ENCODE data around the gene ATP7B. TPM values are rescaled to one million over a fixed set of nuclear protein-coding genes. Genes with fewer than 3 reads are reported as not detected.
A peak's percentile ranks its signal among the peaks of the same experiment; 100 is the strongest.
"Not testable (repeated sequence)": the region's sequence is repeated elsewhere in the genome, so short reads cannot be mapped to it uniquely, and the experiment has no call there.

The ATP7B gene
- total RNA-seq, 1 experiment from 2014 or later = 6.9 TPM

DNA sequence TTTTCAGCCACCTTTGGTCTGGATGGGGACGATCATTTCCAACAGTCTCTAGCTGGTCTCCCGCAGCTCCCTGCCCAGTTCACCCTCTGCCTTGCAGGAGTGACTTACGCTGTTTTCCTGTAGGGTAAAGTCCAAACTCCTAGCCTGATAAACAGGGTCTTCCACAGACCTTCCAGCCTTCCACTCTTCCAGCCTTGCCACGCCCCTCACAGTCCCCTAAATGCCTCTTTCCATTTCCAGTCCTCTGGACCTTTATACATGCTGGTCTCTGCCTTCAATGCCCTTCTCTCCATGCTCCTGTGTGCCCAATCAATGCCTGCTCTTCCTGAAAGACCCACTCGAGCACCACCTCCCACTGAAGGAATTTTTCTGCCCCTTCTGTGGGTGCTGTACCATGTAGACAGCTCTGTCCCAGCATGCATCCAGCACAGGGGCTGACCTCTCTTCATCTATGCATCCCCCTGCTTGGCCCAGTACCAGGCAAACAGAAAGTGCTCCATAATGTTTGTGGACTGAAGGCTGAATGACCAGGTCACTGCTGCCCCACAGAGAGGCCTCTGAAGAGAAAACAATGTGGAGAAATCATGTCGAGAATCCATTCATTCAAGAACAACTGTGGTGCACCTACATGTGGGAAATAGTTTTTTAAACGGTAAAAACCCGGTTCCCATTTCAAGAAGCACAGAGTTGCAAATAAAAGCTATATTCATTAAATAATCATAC is 4.6 kb downstream of the ATP7B start:
- DNase-seq (ENCODE audit: low spot score) = no peak

DNA sequence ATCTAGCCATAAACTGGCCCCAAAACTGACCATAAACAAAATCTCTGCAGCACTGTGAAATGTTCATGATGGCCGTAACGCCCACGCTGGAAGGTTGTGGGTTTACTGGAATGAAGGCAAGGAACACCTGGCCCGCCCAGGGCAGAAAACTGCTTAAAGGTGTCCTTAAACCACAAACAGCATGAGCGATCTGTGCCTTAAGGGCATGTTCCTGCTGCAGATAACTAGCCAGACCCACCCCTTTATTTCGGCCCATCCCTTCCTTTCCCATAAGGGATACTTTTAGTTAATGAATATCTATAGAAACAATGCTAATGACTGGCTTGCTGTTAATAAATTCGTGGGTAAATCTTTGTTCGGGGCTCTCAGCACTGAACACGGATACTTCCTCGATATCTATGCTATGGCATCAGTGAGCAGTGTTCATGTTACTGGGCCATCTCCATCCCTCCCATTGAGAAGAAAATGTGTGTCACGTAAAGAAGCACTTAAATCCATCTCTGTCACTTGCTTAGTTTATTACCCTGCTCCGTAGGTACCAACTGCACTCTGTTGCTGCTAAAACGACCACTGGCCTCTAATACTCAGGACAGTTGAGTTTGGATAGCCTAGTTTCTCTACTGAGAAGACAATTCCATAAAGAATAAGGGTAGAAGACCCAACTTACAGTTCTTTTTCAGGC is 5.3 kb downstream of the ATP7B start:
- DNase-seq (ENCODE audit: low spot score) = no peak

- no peak for DNase-seq (ENCODE audit: low spot score)
Measured at GRCh38 chr13:52004511-52005170, 6.6 kb downstream of the ATP7B start.

DNA sequence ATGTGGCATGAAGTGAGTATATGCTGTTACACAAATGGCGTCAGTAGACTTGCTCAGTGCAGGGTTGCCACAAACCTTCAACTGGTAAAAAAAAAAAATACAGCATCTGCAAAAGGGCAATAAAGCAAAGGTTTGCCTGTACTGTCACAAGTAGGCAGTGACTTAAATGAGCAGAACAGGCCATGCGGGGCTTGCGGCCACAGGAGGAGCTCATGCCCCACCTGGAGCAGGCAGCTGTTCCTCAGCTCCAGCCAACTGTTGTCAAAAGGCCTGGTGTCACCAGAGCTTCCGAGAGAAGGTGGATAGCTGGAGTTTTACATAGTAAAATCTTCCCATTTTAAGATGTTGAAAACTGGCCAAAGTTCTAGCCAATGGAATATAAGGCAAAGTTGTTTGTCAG is 7.7 kb downstream of the ATP7B start:
- no peak for DNase-seq (ENCODE audit: low spot score)

GRCh38 chr13:52002361-52002760 is 8.9 kb downstream of the ATP7B start:
- no peak for DNase-seq (ENCODE audit: low spot score)

DNA sequence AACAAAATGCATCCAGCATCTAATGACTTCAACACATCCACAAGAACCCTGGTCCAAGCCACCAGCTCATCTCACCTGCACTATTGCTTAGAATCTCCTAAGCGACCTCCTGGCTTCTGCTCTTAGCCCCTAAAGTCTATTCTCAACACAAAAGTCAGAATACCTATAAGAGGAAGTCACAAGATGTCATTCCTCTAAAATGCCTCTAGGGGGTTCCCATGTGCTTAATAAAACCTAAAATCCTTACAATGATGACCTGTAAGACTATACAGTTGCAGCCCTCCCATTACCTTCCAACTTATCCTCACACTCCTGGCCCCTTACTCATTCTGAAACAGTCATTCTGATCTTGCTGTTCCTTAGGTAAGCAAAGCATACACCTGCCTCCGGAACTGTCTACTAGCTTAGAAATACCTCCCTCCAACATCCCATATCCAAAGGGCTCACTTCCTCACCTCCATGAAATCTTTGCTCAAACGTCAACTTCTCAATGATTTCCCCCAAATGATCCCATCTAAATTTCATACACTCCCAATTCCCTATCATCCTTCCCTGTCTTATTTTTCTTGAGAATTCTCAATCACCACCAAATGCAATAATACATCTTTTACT is 10.0 kb downstream of the ATP7B start:
- DNase-seq (ENCODE audit: low spot score) = peak; percentile 65

- DNase-seq (ENCODE audit: low spot score) = no peak
Measured at GRCh38 chr13:51999921-52000320, 11.3 kb downstream of the ATP7B start.

GRCh38 chr13:51999510-51999911 is 11.7 kb downstream of the ATP7B start:
- DNase-seq (ENCODE audit: low spot score) = no peak

- DNase-seq (ENCODE audit: low spot score) = no peak
Measured at GRCh38 chr13:51998723-51999509, 12.3 kb downstream of the ATP7B start.

DNA sequence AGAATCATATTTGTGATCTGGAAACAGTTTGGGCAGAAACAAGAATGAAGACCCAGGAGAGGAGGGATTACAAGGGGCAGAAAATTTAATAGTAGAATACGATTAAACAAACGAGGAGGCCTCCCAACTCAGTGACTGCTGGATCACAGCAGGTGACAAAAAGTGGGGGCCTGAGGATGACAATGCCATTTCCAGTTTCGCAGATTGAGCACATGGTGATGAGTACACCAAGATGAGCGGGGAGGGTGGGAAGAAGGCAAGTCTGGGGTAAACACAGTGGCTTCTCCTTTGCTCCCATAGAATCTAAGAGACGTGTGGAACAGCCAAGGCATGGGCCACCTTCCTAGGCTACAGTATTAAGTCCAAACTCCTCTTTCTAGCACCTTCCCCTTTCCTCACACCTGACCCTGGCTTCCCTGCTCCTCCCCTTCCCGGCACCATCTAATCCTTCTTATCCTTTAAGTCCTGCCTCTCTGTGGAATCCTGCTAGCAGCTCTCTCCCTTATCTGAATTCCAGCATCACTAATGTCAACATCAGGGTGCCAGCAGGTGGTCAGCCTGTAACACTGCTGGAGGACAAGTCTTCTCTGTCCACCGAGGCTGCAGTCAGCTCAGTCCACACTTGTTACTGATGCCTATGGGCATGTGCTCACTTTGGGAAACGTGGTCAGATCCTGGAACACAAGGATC is 13.5 kb downstream of the ATP7B start:
- peak; percentile 67 for DNase-seq (ENCODE audit: low spot score)

DNA sequence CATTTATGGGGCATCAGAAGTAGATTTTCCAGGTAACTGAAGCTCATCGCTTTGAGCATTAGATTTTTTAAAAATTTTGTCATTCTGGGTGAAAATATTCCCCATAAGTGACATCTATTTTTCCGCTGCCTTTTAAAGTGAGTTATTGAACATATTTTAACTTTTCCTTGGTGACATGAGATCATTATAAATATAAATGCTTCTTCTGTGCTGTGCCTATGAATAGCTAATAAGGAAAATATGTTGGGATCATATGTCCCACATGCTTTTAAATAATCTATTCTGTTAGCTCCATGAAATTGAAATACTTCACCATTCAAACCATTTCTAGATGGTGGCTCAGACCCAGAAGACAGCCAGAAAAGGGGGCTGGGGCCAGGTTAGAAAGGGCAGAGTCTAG is 14.1 kb downstream of the ATP7B start:
- no peak for DNase-seq (ENCODE audit: low spot score)

GRCh38 chr13:51996641-51997040 is 14.6 kb downstream of the ATP7B start:
- no peak for DNase-seq (ENCODE audit: low spot score)

DNA sequence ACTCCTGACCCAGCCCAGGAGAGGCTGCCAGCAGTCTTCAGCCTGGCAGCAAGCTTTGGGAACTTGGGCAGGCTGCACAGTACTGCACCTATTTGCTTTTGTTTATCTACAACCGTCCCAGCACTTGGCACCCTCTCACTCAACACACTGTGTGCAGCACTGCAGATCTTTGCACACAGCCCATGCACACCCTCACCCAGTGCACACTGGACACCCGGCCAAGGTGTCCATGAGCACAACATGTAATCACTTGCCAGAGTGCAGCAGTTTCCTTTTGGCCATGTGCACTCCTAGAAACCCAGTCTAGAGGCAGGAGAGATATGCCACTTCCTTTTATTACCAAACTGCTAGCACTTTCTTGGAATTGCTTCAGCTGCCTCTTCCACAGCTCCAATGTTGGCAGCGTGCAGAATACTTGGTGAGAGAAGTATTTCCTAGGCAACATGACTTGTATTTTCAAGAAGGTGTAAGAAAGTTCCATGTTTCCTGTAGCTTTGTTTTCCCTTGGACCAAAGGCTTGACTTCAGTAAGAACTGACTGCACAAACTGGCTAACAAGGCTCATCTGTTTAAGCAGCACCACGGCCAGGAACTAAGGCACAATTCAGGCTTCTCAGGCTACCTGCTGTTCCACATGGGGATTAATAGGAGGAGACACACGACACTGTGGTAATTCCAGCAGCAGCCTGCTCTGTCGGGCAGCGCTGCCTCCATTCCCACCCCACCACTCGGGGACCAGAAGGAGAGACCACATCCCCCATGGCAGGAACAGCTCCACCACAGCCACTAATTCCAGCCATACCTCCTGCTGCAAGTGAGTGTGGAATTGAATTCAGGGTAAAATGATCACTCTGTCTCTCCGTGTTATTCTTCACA is 15.3 kb downstream of the ATP7B start:
- no peak for DNase-seq (ENCODE audit: low spot score)

DNA sequence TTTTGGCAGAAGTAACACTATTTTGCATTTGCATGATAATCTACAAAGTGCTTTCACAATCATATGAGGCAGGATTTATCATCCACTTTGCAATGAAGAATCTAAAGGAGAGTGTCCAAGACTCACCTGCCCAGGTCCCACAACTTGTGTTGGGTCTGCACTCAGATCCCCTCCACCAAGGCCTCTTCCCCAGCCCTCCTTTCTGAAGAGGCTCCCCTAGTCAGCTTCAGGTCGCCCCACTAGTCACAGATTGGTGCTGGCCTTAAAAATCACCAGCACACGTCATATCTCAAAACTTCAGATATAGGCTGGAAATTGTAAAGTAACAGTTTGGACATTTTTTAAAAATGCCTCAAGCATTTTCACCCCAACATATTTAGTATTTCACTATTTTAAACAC is 17.5 kb downstream of the ATP7B start:
- DNase-seq (ENCODE audit: low spot score) = no peak

DNA sequence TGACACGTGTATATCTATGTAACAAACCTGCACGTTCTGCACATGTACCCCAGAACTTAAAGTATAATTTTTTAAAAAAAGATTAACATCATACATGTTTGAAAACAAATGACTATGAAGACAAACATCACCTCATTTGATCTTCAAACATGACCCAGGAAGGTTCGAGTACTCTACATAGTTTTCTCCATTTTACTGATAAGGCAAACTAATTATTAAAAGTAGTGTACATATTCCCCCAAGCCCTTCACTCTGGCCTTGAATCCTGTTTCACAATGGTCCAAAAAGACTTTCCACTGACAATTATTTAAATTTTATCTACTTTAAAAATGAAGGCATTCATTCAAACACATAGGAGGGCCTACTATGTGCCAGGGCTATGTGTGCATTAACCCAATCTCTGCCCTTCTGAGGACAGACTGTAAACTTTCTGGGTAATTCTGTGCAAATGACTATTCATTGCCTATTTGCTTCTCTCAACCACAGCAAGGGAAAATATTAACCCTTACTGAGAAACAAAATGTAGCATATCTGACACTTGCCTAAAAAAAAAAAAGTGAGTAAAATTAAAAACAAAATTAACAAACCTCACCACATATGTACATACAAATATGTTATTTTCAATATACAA is 22.1 kb downstream of the ATP7B start:
- DNase-seq (ENCODE audit: low spot score) = no peak

GRCh38 chr13:51984904-51985303 is 26.3 kb downstream of the ATP7B start:
- DNase-seq (ENCODE audit: low spot score) = not testable (repeated sequence)

- not testable (repeated sequence) for DNase-seq (ENCODE audit: low spot score)
Measured at GRCh38 chr13:51983292-51983691, 28.0 kb downstream of the ATP7B start.

DNA sequence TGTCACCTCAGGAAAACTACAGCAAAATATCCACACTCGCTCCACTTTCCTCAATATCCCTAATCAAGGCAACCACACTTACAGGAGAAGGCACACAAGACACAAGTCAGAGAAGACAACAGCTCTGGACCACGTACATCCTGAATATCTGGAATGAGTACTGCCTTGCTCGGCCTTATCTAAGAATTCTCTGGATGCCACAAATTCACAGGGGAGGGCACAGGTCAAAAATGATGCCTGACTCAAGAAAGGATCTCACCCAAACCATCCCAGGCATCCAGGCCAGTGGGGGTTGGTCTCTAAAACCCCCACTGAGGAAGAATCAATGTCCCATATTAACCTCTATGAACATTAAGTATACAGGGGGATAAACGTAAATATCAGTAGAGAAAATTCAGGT is 29.9 kb downstream of the ATP7B start:
- DNase-seq (ENCODE audit: low spot score) = no peak

DNA sequence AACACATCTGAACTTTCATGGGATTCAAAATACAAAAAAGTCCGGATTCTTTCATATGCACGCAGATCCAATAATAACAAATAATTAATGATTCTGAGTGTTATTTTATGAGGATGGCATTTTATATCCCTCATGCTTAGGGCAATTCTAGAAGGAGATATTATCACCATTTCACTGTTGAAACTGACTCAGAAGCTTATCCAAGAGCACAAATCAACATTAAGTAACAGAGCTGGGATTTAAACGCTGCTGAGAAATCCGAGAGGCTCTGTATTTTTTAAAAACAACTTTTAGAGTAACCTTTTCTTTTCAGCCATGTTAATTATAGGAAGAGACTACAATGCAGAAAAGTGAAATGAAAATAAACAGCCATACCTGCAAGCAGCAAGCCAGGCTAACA is 30.3 kb downstream of the ATP7B start:
- no peak for DNase-seq (ENCODE audit: low spot score)

Measured in HT-29 (cell line).